IMR-90 (cell line): Measurements from ENCODE around the gene ESRRG. TPM values are rescaled to one million over a fixed set of nuclear protein-coding genes. Genes with fewer than 3 reads are reported as not detected.

Source experiments
- ATAC-seq: fragments of 200-7000 bp; cut with Tn5 transposase; 2 replicates; pipeline ENCODE4 v1.9.1; 2020; ENCODE audit warnings: low read depth, mild to moderate bottlenecking, moderate library complexity
- BruUV-seq: library from RNA; stranded (reverse); fragments of 400-500 nt; replicated peaks from 2 replicates; lab custom pipeline; 2021; lab: Mats Ljungman, UMichigan
- CTCF ChIA-PET: fragments of 300-600 bp; formaldehyde crosslinking; extraction: SDS; loops from one replicate; lab custom pipeline; 2021; ENCODE audit warnings: antibody characterized with exemption; lab: Yijun Ruan, JAX
- POLR2A ChIA-PET: fragments of 300-600 bp; sonication (Branson Sonifier 250); formaldehyde crosslinking; loops from one replicate; lab custom pipeline; 2022; ENCODE audit warnings: antibody characterized with exemption; ENCODE audit not compliant: unreplicated experiment; lab: Charles Lee
- DNase-seq: peaks from one replicate; pipeline ENCODE4 v3.0.0; 2013
- H2AFZ ChIP-seq: replicated peaks from 2 replicates; pipeline ENCODE3; 2013; ENCODE audit warnings: low read length, mild to moderate bottlenecking; ENCODE audit not compliant: poor library complexity
- H2AK5ac ChIP-seq: 2 replicates; pipeline ENCODE4 v1.6.1; 2013; ENCODE audit warnings: low read depth, low read length, inconsistent platforms
- H2AK9ac ChIP-seq: replicated peaks from 2 replicates; pipeline ENCODE3; 2013; ENCODE audit warnings: mild to moderate bottlenecking, low read depth, low read length, moderate library complexity; ENCODE audit not compliant: poor library complexity
- H2BK120ac ChIP-seq: 2 replicates; pipeline ENCODE4 v1.6.1; 2013; ENCODE audit warnings: low read depth, low read length, inconsistent platforms
- H2BK15ac ChIP-seq: 3 replicates; pipeline ENCODE4 v1.6.1; 2013; ENCODE audit warnings: low read depth, low read length, inconsistent platforms
- H2BK20ac ChIP-seq: 2 replicates; pipeline ENCODE4 v1.6.1; 2013; ENCODE audit warnings: low read depth, mild to moderate bottlenecking, inconsistent platforms, low read length, moderate library complexity
- H2BK5ac ChIP-seq: 2 replicates; pipeline ENCODE4 v1.6.1; 2013; ENCODE audit warnings: mild to moderate bottlenecking, low read depth, low read length, inconsistent platforms; ENCODE audit not compliant: poor library complexity, severe bottlenecking
- H3K14ac ChIP-seq: replicated peaks from 2 replicates; pipeline ENCODE4 v1.6.1; 2013; ENCODE audit warnings: low read depth, low read length, inconsistent platforms
- H3K18ac ChIP-seq: 2 replicates; pipeline ENCODE4 v1.6.1; 2013; ENCODE audit warnings: low read depth, low read length, control low read depth
- H3K23ac ChIP-seq: 2 replicates; pipeline ENCODE4 v1.6.1; 2013; ENCODE audit warnings: low read depth, low read length, inconsistent platforms
- H3K27ac ChIP-seq: 2 replicates; pipeline ENCODE4 v1.5.1; 2013; ENCODE audit warnings: mild to moderate bottlenecking, control low read depth, low read length; ENCODE audit not compliant: insufficient read depth
- H3K27me3 ChIP-seq: 2 replicates; pipeline ENCODE4 v1.6.1; 2013; ENCODE audit warnings: low read length; ENCODE audit not compliant: control insufficient read depth, insufficient read depth
- H3K36me3 ChIP-seq: 2 replicates; pipeline ENCODE4 v1.6.1; 2013; ENCODE audit warnings: low read length, mixed read lengths; ENCODE audit not compliant: control insufficient read depth, insufficient read depth
- H3K4ac ChIP-seq: 2 replicates; pipeline ENCODE4 v1.6.1; 2013; ENCODE audit warnings: low read depth, low read length, inconsistent platforms
- H3K4me1 ChIP-seq: 2 replicates; pipeline ENCODE4 v1.6.1; 2013; ENCODE audit warnings: low read length, mixed read lengths; ENCODE audit not compliant: control insufficient read depth, insufficient read depth
- H3K4me2 ChIP-seq: 2 replicates; pipeline ENCODE4 v1.6.1; 2013; ENCODE audit warnings: low read depth, mild to moderate bottlenecking, control low read depth, low read length, moderate library complexity
- H3K4me3 ChIP-seq: 2 replicates; pipeline ENCODE4 v1.5.1; 2013; ENCODE audit warnings: low read depth, mild to moderate bottlenecking, control low read depth, low read length, moderate library complexity; ENCODE audit not compliant: insufficient read depth
- H3K56ac ChIP-seq: 2 replicates; pipeline ENCODE4 v1.6.1; 2013; ENCODE audit warnings: low read length, inconsistent platforms; ENCODE audit not compliant: insufficient read depth; ENCODE audit errors: extremely low read depth
- H3K79me1 ChIP-seq, 2 experiments: 2 replicates each; pipeline ENCODE4 v1.6.1; 2013; ENCODE audit warnings: low read length in 2 of 2, inconsistent platforms in 1 of 2, low read depth in 1 of 2
- H3K9ac ChIP-seq: 2 replicates; pipeline ENCODE4 v1.6.1; 2013; ENCODE audit warnings: low read depth, low read length, control low read depth
- H3K9me1 ChIP-seq: 2 replicates; pipeline ENCODE4 v1.6.1; 2013; ENCODE audit warnings: low read length, inconsistent platforms; ENCODE audit not compliant: insufficient read depth
- H3K9me3 ChIP-seq: 2 replicates; pipeline ENCODE4 v1.6.1; 2013; ENCODE audit warnings: low read length; ENCODE audit not compliant: control insufficient read depth, insufficient read depth
- H4K20me1 ChIP-seq: 2 replicates; pipeline ENCODE4 v1.6.1; 2013; ENCODE audit warnings: low read length, inconsistent platforms; ENCODE audit not compliant: insufficient read depth
- H4K5ac ChIP-seq: 2 replicates; pipeline ENCODE4 v1.6.1; 2013; ENCODE audit warnings: mild to moderate bottlenecking, low read depth, low read length, control low read depth
- H4K8ac ChIP-seq, 2 experiments: 2 replicates each; pipeline ENCODE4 v1.6.1; 2013; ENCODE audit warnings: low read depth in 2 of 2, low read length in 2 of 2, control low read depth in 1 of 2, inconsistent platforms in 1 of 2
- H4K91ac ChIP-seq: 2 replicates; pipeline ENCODE4 v1.6.1; 2013; ENCODE audit warnings: low read depth, low read length, inconsistent platforms; ENCODE audit not compliant: insufficient read depth
- BHLHE40 ChIP-seq: fragments of 150-350 bp; IDR thresholded peaks from 2 replicates; pipeline ENCODE4 v1.6.1; 2016; ENCODE audit warnings: mild to moderate bottlenecking, low read depth, low read length
- MAZ ChIP-seq: IDR thresholded peaks from 2 replicates; pipeline ENCODE4 v1.6.1; 2012; ENCODE audit warnings: low read depth, mild to moderate bottlenecking, low read length, improper control_type of control experiment, moderate library complexity, borderline replicate concordance
- MXI1 ChIP-seq: IDR thresholded peaks from 2 replicates; pipeline ENCODE4 v1.6.1; 2012; ENCODE audit warnings: low read depth, mild to moderate bottlenecking, low read length, moderate library complexity, borderline replicate concordance
- RAD21 ChIP-seq: IDR thresholded peaks from 2 replicates; pipeline ENCODE4 v1.6.1; 2012; ENCODE audit warnings: low read length, improper control_type of control experiment
- WGBS, 2 experiments: methylation state at CpG; one replicate each; pipeline versions ENCODE4 v1.1.5 to v1.1.7; 2013; ENCODE audit warnings: missing lambda C conversion rate in 2 of 2; ENCODE audit not compliant: insufficient read length in 1 of 2; ENCODE audit errors: extremely low coverage in 2 of 2; 5-methylcytosine and 5-hydroxymethylcytosine counted together
- dilution Hi-C: fragments of 300-500 bp; cut with HindIII; formaldehyde crosslinking; loops from one replicate; pipeline ENCODE4 v1.14.3; 2018; ENCODE audit warnings: low sequenced_read_pairs; ENCODE audit not compliant: unreplicated experiment
- in situ Hi-C: fragments of 300-500 bp; cut with MboI; formaldehyde crosslinking; loops from 3 replicates; pipeline ENCODE4 v1.14.3; 2019; ENCODE audit warnings: low sequenced_read_pairs, inconsistent platforms, mixed read lengths
- intact Hi-C: fragments of 100-400 bp; cut with micrococcal nuclease; formaldehyde crosslinking; loops from 2 replicates; pipeline ENCODE4 v1.10.0; 2022
- polyA plus RNA-seq, 3 experiments: library from polyadenylated mRNA; depleted of rRNA; stranded (reverse); fragments of >200 nt; gene quantifications; 2 replicates each; pipeline ENCODE4 v1.2.3, GENCODE V29; 2012; ENCODE audit warnings: low replicate concordance in 1 of 3
- total RNA-seq: library from RNA; depleted of rRNA; stranded (reverse); fragments of >200 nt; gene quantifications from 2 replicates; pipeline ENCODE4 v1.2.3, GENCODE V29; 2012
- TF ChIP-seq, protein P1 (sequence below): fragments of 150-350 bp; IDR thresholded peaks from 2 replicates; pipeline ENCODE4 v1.6.1; 2017; ENCODE audit warnings: mild to moderate bottlenecking, antibody characterized with exemption, low read length, low read depth

ESRRG gene
- total and polyA plus RNA-seq, 2 of the 4 experiments (the other 2 are of a cell fraction), result 0.17 to 0.54 TPM

DNA sequence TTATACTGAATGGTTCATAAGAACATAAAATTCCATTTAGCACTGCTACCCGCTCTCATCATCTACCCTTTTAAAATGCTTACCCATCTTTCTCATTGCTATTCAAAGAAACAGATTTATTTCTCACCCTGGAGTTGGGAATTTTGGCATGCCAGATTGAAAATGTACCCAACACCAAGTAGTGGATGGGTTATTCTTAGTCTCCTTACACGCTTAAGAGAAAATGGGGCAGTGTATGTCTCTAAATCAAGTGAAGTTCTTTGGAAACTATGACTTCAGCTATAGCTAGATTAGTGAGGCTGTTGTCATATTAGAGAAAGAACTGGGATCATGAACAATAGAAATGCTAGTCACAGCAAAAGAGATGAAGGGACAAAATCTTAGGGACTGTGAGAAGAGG lies 27.7 kb upstream of the ESRRG start:
- Histone ChIP-seq H3K23ac (no peak overlapping the region), H2BK20ac (no peak overlapping the region), H3K14ac (no peak overlapping the region), H3K9ac (no peak overlapping the region), H3K4me1 (no peaks in the 10 kb centered on the region), H2AK9ac (no peak overlapping the region), H2AFZ (no peak overlapping the region), H2BK5ac (no peak overlapping the region), H3K79me1 (no peaks in the 10 kb centered on the region), H3K56ac (no peak overlapping the region), H4K5ac (no peak overlapping the region), H3K9me3 (no peaks in the 10 kb centered on the region), H3K36me3 (no peaks in the 10 kb centered on the region), H3K18ac (no peak overlapping the region), H2BK120ac (no peak overlapping the region), H3K9me1 (no peaks in the 10 kb centered on the region), H4K20me1 (no peaks in the 10 kb centered on the region), H2BK15ac (no peak overlapping the region), H2AK5ac (no peak overlapping the region), H3K4me3 (no peak overlapping the region), H3K4me2 (no peak overlapping the region), H3K4ac (no peak overlapping the region), H3K27ac (no peak overlapping the region), H4K8ac (no peak overlapping the region), H4K91ac (no peak overlapping the region), H3K27me3 (no peaks in the 10 kb centered on the region)
- dilution Hi-C loops, result no loop called here
- intact Hi-C loops, result loop anchor here (1.0 to 10.0 kb wide), 6 partner anchors 336 to 1421 kb away; no protein-coding TSS in a partner anchor
- no TSS peak for BruUV-seq
- DNase-seq, result no peak
- ChIA-PET CTCF (interaction anchor here (1.1 kb wide), 1 partner anchor 995 kb away, joined by 3 read pairs; no protein-coding TSS in a partner anchor), POLR2A (no interaction called here)
- TF ChIP-seq, protein P1, sequence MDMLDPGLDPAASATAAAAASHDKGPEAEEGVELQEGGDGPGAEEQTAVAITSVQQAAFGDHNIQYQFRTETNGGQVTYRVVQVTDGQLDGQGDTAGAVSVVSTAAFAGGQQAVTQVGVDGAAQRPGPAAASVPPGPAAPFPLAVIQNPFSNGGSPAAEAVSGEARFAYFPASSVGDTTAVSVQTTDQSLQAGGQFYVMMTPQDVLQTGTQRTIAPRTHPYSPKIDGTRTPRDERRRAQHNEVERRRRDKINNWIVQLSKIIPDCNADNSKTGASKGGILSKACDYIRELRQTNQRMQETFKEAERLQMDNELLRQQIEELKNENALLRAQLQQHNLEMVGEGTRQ, result no peak
- TF ChIP-seq MXI1 (no peak), BHLHE40 (no peak), RAD21 (no peak), MAZ (no peak)
- no CpG with 5 or more reads among the region's 2 CpGs for WGBS, 2 experiments
- ATAC-seq, result no peak
- in situ Hi-C loops, result loop anchor here (25.0 kb wide), 1 partner anchor 911 kb away; no protein-coding TSS in a partner anchor
